Calu3 (cell line): Measurements from ENCODE around the gene OR8K5. TPM values are rescaled to one million over a fixed set of nuclear protein-coding genes. Genes with fewer than 3 reads are reported as not detected.

ENCODE experiments used
- BruUV-seq: library from RNA; stranded (reverse); fragments of 400-500 nt; replicated peaks from 2 replicates; lab custom pipeline; 2021; lab: Mats Ljungman, UMichigan
- CTCF ChIA-PET: fragments of 300-600 bp; sonication (Branson Sonifier 250); formaldehyde crosslinking; loops from one replicate; lab custom pipeline; 2022; ENCODE audit warnings: antibody characterized with exemption; lab: Charles Lee
- DNase-seq: peaks from one replicate; pipeline ENCODE4 v3.0.0; 2022
- H3K27ac Mint-ChIP-seq: one replicate; pipeline ENCODE4 v1.8.0; 2022; ENCODE audit warnings: mixed read lengths; ENCODE audit not compliant: unreplicated experiment
- H3K27me3 Mint-ChIP-seq: one replicate; pipeline ENCODE4 v1.8.0; 2022; ENCODE audit warnings: mixed read lengths; ENCODE audit not compliant: unreplicated experiment
- H3K36me3 Mint-ChIP-seq: one replicate; pipeline ENCODE4 v1.8.0; 2022; ENCODE audit warnings: mild to moderate bottlenecking, moderate library complexity, mixed read lengths; ENCODE audit not compliant: insufficient read depth, unreplicated experiment
- H3K4me1 Mint-ChIP-seq: one replicate; pipeline ENCODE4 v1.8.0; 2022; ENCODE audit warnings: mild to moderate bottlenecking, low read depth, mixed read lengths; ENCODE audit not compliant: unreplicated experiment
- H3K4me3 Mint-ChIP-seq: one replicate; pipeline ENCODE4 v1.8.0; 2022; ENCODE audit warnings: mild to moderate bottlenecking, low read depth, moderate library complexity, mixed read lengths; ENCODE audit not compliant: unreplicated experiment
- H3K9me3 Mint-ChIP-seq: one replicate; pipeline ENCODE4 v1.8.0; 2022; ENCODE audit warnings: low read depth, mixed read lengths; ENCODE audit not compliant: unreplicated experiment
- intact Hi-C: fragments of 100-400 bp; cut with micrococcal nuclease; formaldehyde crosslinking; loops from one replicate; pipeline ENCODE4 v1.10.0; 2022; ENCODE audit not compliant: unreplicated experiment
- total RNA-seq: library from RNA; stranded (reverse); gene quantifications from 2 replicates; pipeline ENCODE4 v1.2.3, GENCODE V29; 2022
- TF ChIP-seq, protein P1 (sequence below): fragments of 200-600 bp; IDR thresholded peaks from one replicate; pipeline ENCODE4 v1.8.0; 2022; ENCODE audit warnings: antibody characterized with exemption; ENCODE audit not compliant: unreplicated experiment

OR8K5 gene
- total RNA-seq, 1 experiment from 2014 or later = not detected

DNA sequence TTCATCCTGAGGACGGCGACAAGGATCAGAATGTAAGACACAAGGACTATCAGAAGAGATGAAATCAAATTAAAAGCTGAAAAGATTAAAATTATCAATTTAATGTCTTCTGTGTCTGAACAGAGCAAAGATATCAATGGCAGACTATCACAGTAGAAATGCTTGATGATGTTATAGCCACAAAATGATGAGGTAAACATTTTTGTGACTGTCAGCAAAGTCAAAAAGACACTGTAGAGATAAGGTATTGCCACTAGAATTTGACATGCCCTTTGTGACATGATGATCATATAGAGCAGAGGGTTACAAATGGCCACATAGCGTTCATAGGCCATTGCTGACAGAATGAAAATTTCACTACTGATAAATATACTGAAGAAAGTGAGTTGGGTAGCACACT lies 28.5 kb upstream of the OR8K5 start:
- Mint-ChIP-seq H3K4me3 (no peak overlapping the region), H3K27me3 (no peaks in the 10 kb centered on the region)
- no TSS peak for BruUV-seq

DNA sequence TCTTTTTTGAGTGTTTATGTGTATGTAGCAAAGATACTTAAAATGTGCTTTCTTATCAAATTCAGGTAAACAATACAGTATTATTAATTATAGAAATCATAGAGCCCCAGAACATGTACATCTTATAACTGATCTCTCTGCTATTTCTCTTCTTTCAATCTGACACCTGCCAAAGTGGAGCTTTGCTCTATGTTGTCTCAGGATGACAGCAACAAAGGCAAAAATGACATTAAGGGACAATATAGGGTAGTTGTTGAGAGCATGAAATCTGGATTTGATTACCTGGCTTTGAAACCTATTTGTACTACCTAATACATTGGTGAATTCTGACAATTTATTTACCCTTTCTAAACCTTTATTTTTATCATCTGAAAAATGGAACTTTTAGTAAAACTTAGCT lies 23.3 kb upstream of the OR8K5 start:
- intact Hi-C loops = no loop called here
- TF ChIP-seq, protein P1, sequence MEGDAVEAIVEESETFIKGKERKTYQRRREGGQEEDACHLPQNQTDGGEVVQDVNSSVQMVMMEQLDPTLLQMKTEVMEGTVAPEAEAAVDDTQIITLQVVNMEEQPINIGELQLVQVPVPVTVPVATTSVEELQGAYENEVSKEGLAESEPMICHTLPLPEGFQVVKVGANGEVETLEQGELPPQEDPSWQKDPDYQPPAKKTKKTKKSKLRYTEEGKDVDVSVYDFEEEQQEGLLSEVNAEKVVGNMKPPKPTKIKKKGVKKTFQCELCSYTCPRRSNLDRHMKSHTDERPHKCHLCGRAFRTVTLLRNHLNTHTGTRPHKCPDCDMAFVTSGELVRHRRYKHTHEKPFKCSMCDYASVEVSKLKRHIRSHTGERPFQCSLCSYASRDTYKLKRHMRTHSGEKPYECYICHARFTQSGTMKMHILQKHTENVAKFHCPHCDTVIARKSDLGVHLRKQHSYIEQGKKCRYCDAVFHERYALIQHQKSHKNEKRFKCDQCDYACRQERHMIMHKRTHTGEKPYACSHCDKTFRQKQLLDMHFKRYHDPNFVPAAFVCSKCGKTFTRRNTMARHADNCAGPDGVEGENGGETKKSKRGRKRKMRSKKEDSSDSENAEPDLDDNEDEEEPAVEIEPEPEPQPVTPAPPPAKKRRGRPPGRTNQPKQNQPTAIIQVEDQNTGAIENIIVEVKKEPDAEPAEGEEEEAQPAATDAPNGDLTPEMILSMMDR = no peak
- CTCF ChIA-PET = no interaction called here
- H3K9me3 Mint-ChIP-seq = peaks cover 19% of the 10 kb centered on the region
- no peaks in the 10 kb centered on the region for H3K4me1 Mint-ChIP-seq
- DNase-seq = no peak
- H3K4me3 Mint-ChIP-seq = no peak overlapping the region
- H3K36me3 Mint-ChIP-seq = no peaks in the 10 kb centered on the region
- no peaks in the 10 kb centered on the region for H3K27me3 Mint-ChIP-seq
- no peak overlapping the region for H3K27ac Mint-ChIP-seq
- BruUV-seq = no TSS peak

More for the DNA sequence above, 28.5 kb upstream of the OR8K5 start:
- CTCF ChIA-PET = no interaction called here
- peaks cover 17% of the 10 kb centered on the region for H3K9me3 Mint-ChIP-seq
- no peak for DNase-seq
- H3K36me3 Mint-ChIP-seq = no peaks in the 10 kb centered on the region
- H3K27ac Mint-ChIP-seq = no peak overlapping the region
- TF ChIP-seq, protein P1 = no peak
- intact Hi-C loops = no loop called here
- H3K4me1 Mint-ChIP-seq = no peaks in the 10 kb centered on the region

DNA sequence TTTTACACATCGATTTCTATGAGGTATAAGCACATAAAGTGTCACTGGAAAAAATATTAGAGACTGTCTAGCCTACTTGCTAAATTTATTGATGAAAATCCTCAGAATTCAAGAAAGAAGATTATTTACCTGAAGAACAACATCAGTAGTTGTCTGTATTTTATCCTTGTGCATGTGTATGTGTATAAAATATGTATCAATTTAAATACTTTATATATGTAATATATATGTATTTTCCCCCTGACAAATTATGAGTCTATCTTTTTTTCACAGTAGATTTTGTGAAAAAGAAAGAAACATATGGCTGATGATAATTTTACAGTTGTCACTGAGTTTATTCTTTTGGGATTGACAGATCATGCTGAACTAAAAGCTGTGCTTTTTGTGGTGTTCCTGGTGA lies 16.2 kb upstream of the OR8K5 start, which contains the start of gene OR5J2:
OR5J2 (plus strand) TSS at position 301 of the 400 bp plus-strand sequence; CDS start at position 301, 0 bp downstream.
- no peaks in the 10 kb centered on the region for H3K27me3 Mint-ChIP-seq
- peaks cover 8% of the 10 kb centered on the region for H3K9me3 Mint-ChIP-seq
- CTCF ChIA-PET = no interaction called here
- DNase-seq = no peak
- intact Hi-C loops = no loop called here
- TF ChIP-seq, protein P1 = no peak
- no peaks in the 10 kb centered on the region for H3K36me3 Mint-ChIP-seq
- no peak within 1 kb of the TSS for H3K4me3 Mint-ChIP-seq
- no TSS peak for BruUV-seq
- H3K27ac Mint-ChIP-seq = no peak within 1 kb of the TSS
- H3K4me1 Mint-ChIP-seq = no peaks in the 10 kb centered on the region

DNA sequence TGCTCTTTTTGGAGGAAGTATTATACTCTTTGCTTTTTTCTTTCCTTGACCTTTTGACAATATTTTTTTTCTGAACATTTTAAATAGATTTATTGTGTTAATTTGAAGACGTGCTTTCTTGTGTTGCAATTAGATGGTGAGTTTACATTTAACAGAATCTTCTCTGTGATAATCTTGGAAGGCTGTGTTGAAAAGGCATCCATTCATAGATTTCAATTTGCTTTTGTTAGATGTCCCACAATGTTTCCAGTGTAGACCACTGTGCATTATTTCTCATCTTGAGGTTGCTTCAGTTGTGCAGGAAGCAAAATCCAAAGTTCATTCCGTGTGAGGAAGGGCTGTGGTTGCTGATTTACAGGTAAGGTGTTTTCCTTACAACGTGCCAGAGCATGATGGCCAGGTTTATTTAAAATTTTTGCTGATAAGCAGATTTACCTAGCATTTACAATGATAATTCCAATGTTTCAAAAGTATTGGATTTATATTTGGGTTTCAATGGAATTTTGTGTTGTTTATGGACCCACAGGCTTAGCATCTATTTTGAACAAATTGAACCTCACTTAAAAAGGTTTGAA lies 12.2 kb upstream of the OR8K5 start:
- TF ChIP-seq, protein P1 = no peak
- H3K27ac Mint-ChIP-seq = no peak overlapping the region
- H3K4me3 Mint-ChIP-seq = no peak overlapping the region
- BruUV-seq = no TSS peak
- no peaks in the 10 kb centered on the region for H3K27me3 Mint-ChIP-seq
- DNase-seq = no peak
- peaks cover 11% of the 10 kb centered on the region for H3K9me3 Mint-ChIP-seq
- intact Hi-C loops = no loop called here
- CTCF ChIA-PET = no interaction called here
- no peaks in the 10 kb centered on the region for H3K4me1 Mint-ChIP-seq
- H3K36me3 Mint-ChIP-seq = no peaks in the 10 kb centered on the region
